T-helper 1 cell treated with Interleukin-12 subunit alpha and Interleukin-12 subunit beta and Interleukin-4 antibody, amounts not matched to agents 30 μg/mL and 1 μg/mL, for 36 hours (primary cell): Measurements from ENCODE around the gene FXYD2.

Source experiments
- H3K27ac Mint-ChIP-seq: one replicate; pipeline ENCODE4 v1.8.0; 2021; ENCODE audit warnings: mild to moderate bottlenecking, mixed read lengths
- H3K27me3 Mint-ChIP-seq: one replicate; pipeline ENCODE4 v1.8.0; 2021; ENCODE audit warnings: low read depth, mixed read lengths
- H3K36me3 Mint-ChIP-seq: one replicate; pipeline ENCODE4 v1.8.0; 2021; ENCODE audit warnings: low read depth, mixed read lengths
- H3K4me1 Mint-ChIP-seq: one replicate; pipeline ENCODE4 v1.8.0; 2021; ENCODE audit warnings: low read depth, mixed read lengths
- H3K4me3 Mint-ChIP-seq: one replicate; pipeline ENCODE4 v1.8.0; 2021; ENCODE audit warnings: mild to moderate bottlenecking, moderate library complexity, mixed read lengths
- H3K9me3 Mint-ChIP-seq: one replicate; pipeline ENCODE4 v1.8.0; 2021; ENCODE audit warnings: mixed read lengths

FXYD2 gene

GRCh38 chr11:117862753-117863152 lies 38.2 kb upstream of the FXYD2 start:
- Mint-ChIP-seq H3K4me3 (no peak overlapping the region), H3K27me3 (peaks cover 30% of the 10 kb centered on the region), H3K4me1 (peaks cover 3% of the 10 kb centered on the region), H3K27ac (no peak overlapping the region), H3K9me3 (no peaks in the 10 kb centered on the region), H3K36me3 (no peaks in the 10 kb centered on the region)

- Mint-ChIP-seq H3K27ac (no peak overlapping the region), H3K9me3 (no peaks in the 10 kb centered on the region), H3K27me3 (peaks cover 30% of the 10 kb centered on the region), H3K36me3 (no peaks in the 10 kb centered on the region), H3K4me3 (no peak overlapping the region), H3K4me1 (peaks cover 3% of the 10 kb centered on the region)
Observed at GRCh38 chr11:117862019-117862725, 37.6 kb upstream of the FXYD2 start.

DNA sequence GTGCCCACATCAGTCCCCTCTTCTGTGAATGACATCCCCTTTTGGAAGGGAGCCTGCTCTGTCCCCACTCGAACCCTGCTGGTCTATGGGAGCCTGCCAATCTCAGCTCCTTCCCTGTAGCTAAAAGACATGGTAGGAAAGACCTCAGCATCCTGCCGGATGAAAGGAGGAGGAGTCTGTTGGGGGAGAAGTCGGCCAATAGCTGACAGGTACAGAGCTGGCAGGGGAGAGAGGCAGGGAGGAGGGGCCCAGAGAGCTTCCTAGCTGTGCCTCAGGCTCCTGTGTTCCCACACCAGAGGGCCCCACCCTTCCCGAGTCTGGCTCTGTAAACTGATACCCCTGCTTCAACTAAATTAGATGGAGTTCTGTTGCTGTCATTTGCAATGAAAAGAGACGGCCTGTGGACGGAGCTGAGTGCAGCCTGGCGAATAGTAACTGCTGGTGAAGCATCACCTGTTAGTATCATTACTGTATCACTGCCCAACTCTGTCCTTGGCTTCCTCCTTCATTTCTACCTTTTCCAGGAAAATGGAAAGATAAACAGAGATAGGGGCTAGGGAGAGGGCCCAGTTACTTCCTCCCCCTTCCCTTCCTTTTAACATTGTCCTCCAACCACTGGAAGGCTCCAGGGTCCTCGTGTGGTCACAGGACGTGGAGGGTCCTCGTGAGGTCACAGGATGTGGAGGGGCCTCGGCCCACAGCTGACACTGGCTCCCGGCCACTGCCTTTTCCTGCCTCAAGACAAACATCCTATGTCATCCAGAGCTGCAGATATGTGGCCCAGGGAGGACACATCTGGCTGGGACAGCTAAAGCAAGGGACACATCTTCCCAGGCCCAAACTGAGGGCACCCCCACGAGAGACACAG lies 36.8 kb upstream of the FXYD2 start:
- no peaks in the 10 kb centered on the region for H3K36me3 Mint-ChIP-seq
- no peak overlapping the region for H3K27ac Mint-ChIP-seq
- peaks cover 28% of the 10 kb centered on the region for H3K27me3 Mint-ChIP-seq
- H3K9me3 Mint-ChIP-seq, result no peaks in the 10 kb centered on the region
- no peak overlapping the region for H3K4me3 Mint-ChIP-seq
- H3K4me1 Mint-ChIP-seq, result peaks cover 3% of the 10 kb centered on the region

DNA sequence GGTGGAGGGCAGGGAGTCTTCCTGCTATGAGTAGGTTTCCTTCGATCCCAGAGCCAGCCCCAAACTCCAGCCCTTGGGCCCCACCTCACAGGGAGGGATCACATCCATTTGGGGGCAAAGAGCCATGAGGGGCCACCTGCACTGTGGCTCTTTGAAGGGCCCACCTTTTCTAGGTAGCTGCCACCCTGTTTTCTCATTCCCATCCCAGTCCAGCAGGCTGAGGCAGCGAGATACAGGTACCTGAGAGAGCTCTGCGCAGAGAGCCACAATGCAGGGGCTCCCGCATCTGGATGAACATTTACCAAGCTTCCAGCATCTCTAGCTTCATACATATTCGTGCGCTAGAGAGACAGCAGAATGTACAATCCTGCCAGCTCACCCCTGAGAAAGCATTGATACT lies 35.6 kb upstream of the FXYD2 start:
- H3K36me3 Mint-ChIP-seq, result no peaks in the 10 kb centered on the region
- no peaks in the 10 kb centered on the region for H3K9me3 Mint-ChIP-seq
- peaks cover 3% of the 10 kb centered on the region for H3K4me1 Mint-ChIP-seq
- H3K27ac Mint-ChIP-seq, result no peak overlapping the region
- H3K4me3 Mint-ChIP-seq, result no peak overlapping the region
- H3K27me3 Mint-ChIP-seq, result peaks cover 26% of the 10 kb centered on the region

DNA sequence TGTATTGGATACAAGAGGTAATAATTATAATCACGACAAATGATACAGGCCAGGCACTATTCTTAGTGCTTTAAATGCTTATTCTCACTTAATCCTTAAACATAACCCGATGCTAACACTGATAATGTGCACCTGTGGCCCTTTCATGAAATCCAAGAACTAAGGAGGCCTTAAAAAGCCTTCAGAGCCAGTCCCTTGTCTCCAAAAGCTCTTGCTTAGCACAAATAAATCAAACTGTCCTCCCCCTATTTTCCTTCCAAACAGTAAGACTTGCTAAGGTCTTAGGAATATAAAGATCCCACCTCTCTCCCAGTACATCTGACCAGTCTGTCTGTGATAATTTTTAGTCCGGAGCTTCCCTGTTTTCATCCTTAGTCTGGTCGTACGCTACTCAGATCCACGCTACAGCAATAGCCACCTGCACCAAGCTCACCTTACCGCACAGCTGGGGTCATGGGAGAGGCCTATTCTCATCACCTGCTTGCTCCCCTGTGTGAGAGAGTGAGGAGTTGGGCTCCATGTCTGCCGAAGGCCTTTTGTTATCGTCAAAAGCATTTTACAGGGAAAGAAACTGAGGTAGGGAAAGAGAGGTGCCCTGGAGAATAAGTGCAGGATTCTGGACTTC lies 35.1 kb upstream of the FXYD2 start:
- peaks cover 24% of the 10 kb centered on the region for H3K27me3 Mint-ChIP-seq
- H3K4me1 Mint-ChIP-seq, result peaks cover 3% of the 10 kb centered on the region
- H3K27ac Mint-ChIP-seq, result no peak overlapping the region
- no peak overlapping the region for H3K4me3 Mint-ChIP-seq
- H3K36me3 Mint-ChIP-seq, result no peaks in the 10 kb centered on the region
- H3K9me3 Mint-ChIP-seq, result no peaks in the 10 kb centered on the region

DNA sequence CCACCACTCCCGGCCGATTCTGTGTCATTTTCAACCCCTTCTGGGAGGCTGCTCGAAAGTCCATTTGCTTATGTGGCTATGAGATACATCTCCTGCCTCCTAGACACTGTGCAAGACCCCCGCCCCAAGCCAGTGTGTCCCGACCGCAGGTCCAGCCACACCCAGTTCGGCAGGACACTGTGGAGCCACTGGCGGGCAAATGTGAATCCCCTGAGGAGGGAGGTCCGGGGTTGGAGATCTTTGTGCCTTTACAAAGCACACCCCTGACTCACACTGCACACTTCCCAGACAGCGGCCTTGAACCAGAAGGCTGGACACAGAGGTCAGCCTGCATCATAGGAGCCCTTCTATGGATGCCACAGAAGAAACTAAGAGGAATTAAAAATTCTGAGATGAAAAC lies 34.5 kb upstream of the FXYD2 start:
- Mint-ChIP-seq H3K27me3 (peaks cover 27% of the 10 kb centered on the region), H3K36me3 (no peaks in the 10 kb centered on the region), H3K4me1 (peaks cover 3% of the 10 kb centered on the region), H3K4me3 (no peak overlapping the region), H3K9me3 (no peaks in the 10 kb centered on the region), H3K27ac (no peak overlapping the region)

DNA sequence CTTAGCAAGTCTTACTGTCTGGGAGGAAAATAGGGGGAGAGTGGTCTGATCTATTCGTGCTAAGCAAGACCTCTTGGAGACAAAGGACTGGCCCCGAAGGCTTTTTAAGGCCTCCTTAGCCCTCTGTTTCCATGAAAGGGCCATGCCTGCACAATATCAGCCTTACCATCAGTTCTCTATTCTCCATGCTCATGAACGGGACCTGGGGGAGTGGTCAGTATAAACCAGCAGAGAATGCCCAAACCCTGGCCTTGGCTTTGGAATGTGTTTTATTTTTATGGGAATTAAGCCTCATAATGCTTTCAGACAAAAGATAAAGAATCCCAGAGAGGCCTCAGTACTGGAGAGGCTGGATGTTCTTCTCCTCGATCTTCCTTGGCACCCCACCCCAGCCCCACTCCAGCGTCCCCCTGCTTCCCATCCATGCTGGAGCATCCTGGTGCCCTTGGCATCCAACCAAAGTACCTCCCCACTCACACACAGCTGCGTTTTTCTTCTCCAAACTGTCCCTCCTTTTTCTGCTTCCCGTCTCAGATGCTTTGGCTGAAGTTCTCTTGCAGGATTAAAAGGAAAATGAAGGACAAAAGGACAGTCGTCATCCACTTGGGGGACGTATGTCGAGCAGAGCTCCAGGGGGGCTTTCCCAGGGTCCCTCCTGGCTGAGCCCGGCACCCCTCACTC lies 33.3 kb upstream of the FXYD2 start:
- Mint-ChIP-seq H3K4me3 (no peak overlapping the region), H3K27ac (no peak overlapping the region), H3K27me3 (peaks cover 20% of the 10 kb centered on the region), H3K4me1 (peaks cover 3% of the 10 kb centered on the region), H3K36me3 (no peaks in the 10 kb centered on the region), H3K9me3 (peaks cover 2% of the 10 kb centered on the region)

DNA sequence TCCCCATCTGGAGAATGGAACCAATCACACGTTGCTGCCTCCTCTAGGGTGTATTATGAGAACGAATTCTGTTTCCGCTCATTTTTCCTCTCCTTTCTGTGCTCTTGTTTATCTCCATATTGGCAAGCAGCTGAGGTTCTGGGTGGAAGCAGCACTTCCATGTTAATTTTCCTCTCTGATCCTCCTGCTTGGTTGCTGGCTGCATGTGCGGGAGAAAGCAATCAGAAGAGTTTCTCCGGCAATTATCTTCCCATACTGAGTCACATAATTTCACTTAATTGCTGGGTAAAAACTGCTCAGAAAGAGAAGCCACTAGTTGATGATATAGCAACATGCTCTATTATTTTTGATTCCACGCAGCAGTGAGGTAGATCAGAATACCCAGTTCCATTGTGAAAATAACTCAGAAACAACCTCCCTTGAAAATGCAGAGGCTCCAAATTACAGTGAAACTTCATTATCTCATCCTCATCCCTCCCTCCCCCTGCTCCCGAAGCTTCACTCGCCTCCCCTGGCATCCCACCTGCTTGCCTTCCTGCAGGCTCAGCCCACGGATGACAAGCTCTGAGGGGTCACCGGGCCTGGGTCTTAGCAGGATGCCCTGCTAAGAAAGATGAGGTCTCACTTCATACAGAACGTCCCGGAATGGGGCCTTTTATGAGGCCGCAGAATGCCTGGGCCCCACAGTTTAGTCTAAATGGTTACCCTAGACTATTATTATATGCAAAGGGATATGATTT lies 31.5 kb upstream of the FXYD2 start:
- no peak overlapping the region for H3K27ac Mint-ChIP-seq
- H3K9me3 Mint-ChIP-seq, result peaks cover 8% of the 10 kb centered on the region
- H3K4me3 Mint-ChIP-seq, result no peak overlapping the region
- H3K4me1 Mint-ChIP-seq, result no peaks in the 10 kb centered on the region
- peaks cover 23% of the 10 kb centered on the region for H3K27me3 Mint-ChIP-seq
- peaks cover 2% of the 10 kb centered on the region for H3K36me3 Mint-ChIP-seq

- Mint-ChIP-seq H3K27ac (no peak overlapping the region), H3K4me1 (no peaks in the 10 kb centered on the region), H3K27me3 (peaks cover 25% of the 10 kb centered on the region), H3K36me3 (peaks cover 2% of the 10 kb centered on the region), H3K4me3 (no peak overlapping the region), H3K9me3 (peaks cover 8% of the 10 kb centered on the region)
Observed at GRCh38 chr11:117855186-117855845, 30.8 kb upstream of the FXYD2 start.

GRCh38 chr11:117852309-117852708 lies 27.8 kb upstream of the FXYD2 start:
- Mint-ChIP-seq H3K27me3 (peaks cover 38% of the 10 kb centered on the region), H3K4me1 (peaks cover 4% of the 10 kb centered on the region), H3K27ac (no peak overlapping the region), H3K9me3 (peaks cover 8% of the 10 kb centered on the region), H3K4me3 (no peak overlapping the region), H3K36me3 (peaks cover 2% of the 10 kb centered on the region)

DNA sequence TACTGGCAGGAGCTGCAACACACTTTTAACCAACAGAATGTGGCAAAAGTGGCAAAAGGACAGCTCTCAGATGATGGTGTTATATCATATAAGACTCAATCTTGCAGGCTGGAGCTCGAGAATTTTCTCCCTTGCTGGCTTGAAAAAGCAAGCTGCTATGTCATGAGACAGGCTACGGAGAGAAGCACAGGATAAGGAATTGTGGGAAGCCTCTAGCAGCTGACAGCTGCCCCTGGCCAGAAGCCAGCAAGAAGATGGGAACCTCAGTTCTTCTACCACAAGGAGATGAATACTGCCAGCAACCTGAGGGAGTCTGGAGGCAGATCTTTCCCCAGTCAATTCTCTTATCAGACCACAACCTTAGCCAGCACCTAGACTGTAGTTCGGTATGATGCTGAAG lies 27.3 kb upstream of the FXYD2 start:
- H3K27me3 Mint-ChIP-seq, result peaks cover 40% of the 10 kb centered on the region
- H3K9me3 Mint-ChIP-seq, result peaks cover 8% of the 10 kb centered on the region
- H3K4me3 Mint-ChIP-seq, result no peak overlapping the region
- H3K4me1 Mint-ChIP-seq, result peaks cover 4% of the 10 kb centered on the region
- no peak overlapping the region for H3K27ac Mint-ChIP-seq
- peaks cover 2% of the 10 kb centered on the region for H3K36me3 Mint-ChIP-seq

DNA sequence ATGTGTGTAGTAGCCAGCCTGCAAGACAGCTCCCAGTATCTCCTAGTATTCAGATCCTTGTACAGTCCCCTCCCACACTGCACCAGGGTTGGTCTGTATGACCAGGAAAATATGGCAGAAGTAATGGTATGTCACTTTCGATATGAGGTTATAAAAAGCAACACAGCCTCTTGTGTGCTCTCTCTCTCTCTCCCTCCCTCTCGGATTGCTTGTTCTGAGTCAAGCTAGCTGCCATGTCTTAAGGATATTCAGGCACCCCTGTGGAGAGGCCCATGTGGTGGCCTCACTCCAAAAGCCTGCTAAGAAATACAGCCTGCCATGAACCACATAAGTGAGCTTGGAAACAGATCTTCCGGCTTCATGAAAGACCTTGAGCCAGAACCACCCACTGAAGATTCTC lies 26.6 kb upstream of the FXYD2 start:
- Mint-ChIP-seq H3K27ac (no peak overlapping the region), H3K4me3 (no peak overlapping the region), H3K36me3 (peaks cover 2% of the 10 kb centered on the region), H3K4me1 (peaks cover 4% of the 10 kb centered on the region), H3K9me3 (peaks cover 8% of the 10 kb centered on the region), H3K27me3 (peaks cover 42% of the 10 kb centered on the region)

DNA sequence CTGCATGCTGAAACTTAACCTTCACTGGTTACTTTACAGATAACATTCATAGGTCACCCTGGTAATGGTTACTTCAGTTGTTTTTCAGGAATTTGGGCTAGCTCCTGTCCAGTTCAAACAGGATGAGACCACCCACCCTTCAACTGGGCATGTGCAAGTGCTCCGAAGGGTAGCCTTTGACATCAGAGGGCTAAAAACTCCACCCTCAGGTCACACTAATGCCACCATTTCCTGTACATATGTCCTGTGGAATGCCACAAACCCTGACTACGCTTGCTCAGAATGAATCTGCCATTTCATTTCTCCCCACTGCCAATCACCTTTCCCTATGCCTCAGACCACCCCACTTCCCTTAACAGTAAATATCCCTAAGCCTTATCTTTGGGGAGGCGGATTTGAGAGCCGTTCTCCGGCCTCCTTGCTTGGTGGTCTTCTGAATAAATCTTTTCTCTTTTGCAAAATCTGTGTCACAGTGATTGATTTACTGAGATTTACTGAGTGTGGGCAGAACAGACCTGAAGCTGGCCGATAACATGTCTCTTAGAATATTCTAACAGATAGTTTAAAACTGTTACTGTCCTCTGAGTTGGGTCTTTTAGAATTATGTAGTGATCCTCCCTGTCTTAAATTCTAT lies 25.4 kb upstream of the FXYD2 start:
- Mint-ChIP-seq H3K4me1 (peaks cover 4% of the 10 kb centered on the region), H3K27ac (no peak overlapping the region), H3K4me3 (no peak overlapping the region), H3K27me3 (peaks cover 40% of the 10 kb centered on the region), H3K36me3 (peaks cover 2% of the 10 kb centered on the region), H3K9me3 (peaks cover 8% of the 10 kb centered on the region)
